ENCODE measurements around the gene COL16A1.
A peak's percentile ranks its signal among the peaks of the same experiment; 100 is the strongest.

The COL16A1 gene

DNA sequence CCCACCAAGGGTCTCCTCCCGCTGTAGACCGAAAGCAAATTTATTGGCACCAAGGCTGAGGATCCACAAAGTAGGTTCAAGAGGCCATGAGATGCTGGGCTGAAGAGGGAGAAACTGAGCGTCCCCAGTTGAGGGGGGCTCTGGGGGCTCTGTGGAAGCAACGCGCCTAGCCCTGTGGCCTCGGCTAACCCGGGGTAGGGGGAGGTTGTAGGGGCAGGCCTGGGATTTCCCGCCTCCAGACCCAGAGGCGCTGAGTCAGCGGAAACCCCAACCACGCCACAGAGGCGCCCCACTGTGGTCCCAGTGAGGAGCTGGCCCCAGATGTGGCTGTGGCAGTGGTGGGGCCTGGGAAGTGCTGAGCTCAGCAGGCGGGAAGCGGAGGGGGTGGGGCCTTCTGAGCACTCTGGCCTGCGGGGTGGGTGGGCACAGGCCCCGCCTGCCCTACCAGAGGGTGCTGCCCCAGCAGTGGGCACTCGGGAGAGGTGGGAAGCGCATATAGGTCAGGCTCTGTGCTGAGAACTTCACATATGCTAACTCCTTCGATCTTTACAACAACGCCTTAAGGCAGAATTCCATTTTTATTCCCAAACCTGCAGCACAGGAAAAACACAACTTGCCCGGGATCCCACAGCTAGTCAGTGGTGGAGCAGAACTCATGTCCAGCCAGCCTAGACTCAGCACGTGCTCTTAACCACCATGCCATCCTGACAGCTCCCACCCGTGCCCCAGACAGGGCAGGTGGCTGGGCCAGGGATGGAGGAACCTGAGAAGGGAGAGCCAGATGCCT, 1.5 kb upstream of the COL16A1 start:
- peak; percentile 45 to 69 for DNase-seq

GRCh38 chr1:31704271-31705079, 658 bp upstream of the COL16A1 start:
- DNase-seq, result no peak

- DNase-seq, result no peak
These were observed 897 bp downstream of the COL16A1 start for GRCh38 chr1:31702836-31703404.

GRCh38 chr1:31701091-31701736, 2.6 kb downstream of the COL16A1 start:
- peak in 1 of 2 donors; percentile 12 for DNase-seq

GRCh38 chr1:31700468-31701090, 3.2 kb downstream of the COL16A1 start:
- DNase-seq, result no peak

DNA sequence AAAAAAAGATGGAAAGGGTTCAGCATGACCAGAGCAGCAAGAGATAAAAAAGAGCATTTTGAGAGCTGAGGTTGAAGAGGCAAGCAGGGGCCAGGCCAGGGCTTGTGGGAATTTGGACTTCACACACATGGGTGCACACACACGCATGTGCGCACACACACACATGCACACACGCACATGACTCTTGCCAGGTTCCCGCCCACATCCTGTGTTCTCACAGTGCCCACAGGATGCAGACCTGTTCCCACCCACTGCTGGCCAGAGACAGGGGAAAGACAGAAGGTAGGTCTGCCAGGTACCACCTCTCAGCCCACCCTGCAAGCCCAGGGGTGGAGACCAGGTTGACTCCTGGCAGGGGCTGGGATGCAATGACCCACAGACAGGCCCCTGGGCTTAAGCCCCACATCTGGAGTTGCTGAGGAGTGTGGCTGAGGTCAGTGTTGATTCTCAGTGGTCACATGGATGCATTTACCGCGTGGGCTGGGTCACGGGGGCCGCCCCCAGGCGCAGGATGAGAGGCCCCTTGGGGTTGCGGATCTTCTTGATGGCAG, 4.4 kb downstream of the COL16A1 start:
- DNase-seq, result peak; percentile 10 to 47

DNA sequence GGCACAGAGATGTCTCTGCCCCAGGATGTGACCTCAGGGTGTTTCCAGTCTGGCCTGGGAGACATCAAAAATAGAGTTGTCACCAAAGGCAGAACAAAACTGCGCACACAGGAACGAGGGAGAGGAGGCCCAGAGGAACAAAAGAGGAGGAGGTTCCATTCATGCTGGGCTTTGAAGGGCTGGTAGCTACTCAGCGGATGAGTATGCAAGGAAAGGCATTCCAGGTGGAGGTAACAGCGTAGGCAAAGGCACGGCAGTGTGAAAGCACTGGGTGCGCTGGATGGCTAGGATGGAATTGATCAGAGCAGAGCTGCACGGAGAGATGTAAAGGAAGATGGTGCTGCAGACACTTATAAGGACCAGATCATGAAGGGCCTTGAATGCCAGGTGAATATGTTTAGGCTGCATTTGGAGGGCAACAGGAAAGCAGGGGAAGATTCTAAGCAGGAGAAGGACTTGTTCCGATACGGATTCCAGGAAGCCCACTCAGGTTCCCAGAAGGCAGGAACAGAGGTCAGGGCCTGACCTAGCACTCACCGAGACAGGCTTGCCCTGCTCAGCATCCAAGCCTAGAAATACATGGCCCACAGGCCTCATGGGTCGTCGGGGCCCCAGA, 6.3 kb downstream of the COL16A1 start:
- no peak for DNase-seq

DNA sequence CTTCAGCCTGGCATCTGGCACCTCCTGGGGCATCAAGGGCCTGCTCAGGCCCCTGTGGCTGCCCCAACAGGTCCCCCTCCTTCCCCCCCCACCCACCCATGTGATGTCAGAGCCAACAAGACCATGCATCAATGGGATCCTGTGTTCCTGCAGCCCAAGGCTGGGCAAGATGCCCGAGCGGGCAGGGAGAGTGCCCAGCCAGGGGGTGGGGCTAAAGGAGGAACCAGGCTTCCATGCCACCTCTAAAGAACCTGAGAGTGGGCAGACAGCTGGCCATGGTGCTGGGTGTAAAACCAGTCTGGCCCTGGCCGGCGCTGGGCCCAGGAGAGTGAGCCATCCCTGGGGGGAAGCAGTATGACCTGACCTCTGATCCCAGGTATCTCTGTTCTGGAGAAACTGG, 7.6 kb downstream of the COL16A1 start:
- no peak for DNase-seq

GRCh38 chr1:31695327-31695726, 8.5 kb downstream of the COL16A1 start:
- DNase-seq, result no peak

- DNase-seq, result no peak
These were observed 8.9 kb downstream of the COL16A1 start for GRCh38 chr1:31694964-31695313.

DNA sequence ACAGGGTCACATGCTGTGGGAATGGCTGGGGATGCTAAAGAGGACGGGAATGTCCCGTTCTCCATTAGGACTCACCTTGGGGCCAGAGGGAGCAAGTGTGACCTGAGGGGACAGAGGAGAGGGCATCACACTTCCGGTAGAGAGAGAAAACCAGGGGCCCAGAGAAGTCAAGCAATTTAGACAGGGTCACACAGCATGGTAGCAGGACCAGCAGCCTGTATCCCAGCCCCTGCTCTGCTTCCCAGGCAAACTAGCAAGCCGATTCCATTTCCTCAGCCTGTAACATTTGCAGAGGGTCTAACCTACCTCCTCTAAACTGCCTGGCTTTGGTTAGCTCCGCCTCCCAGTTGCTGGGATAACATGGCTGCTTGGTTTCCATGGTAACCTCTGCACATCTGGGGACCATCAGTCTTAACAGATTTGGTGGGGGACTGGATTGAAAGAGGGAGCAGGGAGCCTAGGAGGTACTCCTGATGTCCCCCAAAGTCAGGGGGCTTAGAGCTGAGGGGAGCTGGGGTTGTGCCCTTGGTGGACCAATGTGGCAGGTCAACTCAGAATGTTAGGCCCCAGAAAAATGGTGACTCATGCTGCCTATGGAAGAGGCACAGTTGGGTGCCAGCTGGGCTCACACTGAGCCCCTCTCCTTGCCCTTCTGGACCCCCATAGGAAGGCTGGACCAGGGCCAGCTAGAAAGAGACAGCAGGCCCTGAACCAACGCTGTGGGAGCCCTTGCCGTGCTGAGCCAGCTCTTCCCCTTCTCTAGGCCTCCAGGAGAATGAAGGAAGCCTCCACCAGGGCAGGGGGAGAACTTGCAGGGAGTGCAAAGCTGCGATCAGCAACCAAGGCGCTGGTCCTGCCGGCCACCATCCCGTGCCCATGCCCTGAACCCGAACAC, 9.5 kb downstream of the COL16A1 start:
- DNase-seq, result no peak

DNA sequence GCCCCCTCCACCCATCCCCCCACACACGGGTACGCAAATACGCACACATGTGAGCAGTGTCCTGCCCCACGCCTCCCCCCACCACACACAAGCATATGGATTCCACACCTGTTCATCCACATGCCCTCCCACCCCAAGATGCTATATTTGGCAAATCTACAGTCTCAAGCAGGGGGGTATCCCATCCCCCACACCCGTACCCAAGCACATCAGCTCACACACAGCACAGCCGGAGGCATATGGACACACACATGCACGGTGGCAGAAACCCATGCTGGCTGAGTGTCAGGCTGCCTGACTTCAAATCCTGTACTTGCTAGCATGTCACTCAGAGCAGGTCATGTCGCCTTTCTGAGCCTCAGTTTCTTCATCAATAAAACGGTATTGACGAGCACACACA, 10.6 kb downstream of the COL16A1 start:
- no peak for DNase-seq

GRCh38 chr1:31691951-31692350, 11.9 kb downstream of the COL16A1 start:
- no peak for DNase-seq

DNA sequence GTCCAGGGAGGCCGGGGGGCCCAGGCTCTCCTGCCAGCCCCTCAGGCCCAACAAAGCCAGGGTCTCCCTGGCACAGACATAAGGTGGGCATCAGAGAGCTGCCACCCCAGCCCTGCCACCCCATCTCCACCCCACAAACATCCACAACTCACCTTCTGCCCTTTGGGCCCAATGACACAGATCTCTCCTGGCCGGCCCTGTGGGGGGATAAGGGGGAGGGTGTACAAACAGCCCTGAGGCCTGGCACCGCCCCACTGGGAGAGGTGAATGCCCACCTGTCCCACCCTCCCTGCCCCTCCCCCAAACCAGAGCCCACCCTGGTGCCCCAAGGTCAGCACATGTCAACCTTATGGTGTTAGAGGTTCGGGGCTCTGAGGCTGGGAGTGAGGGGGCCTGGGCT, 12.4 kb downstream of the COL16A1 start:
- no peak for DNase-seq

GRCh38 chr1:31690921-31691320, 12.9 kb downstream of the COL16A1 start:
- DNase-seq, result no peak

GRCh38 chr1:31689854-31690253, 14.0 kb downstream of the COL16A1 start:
- DNase-seq, result no peak

DNA sequence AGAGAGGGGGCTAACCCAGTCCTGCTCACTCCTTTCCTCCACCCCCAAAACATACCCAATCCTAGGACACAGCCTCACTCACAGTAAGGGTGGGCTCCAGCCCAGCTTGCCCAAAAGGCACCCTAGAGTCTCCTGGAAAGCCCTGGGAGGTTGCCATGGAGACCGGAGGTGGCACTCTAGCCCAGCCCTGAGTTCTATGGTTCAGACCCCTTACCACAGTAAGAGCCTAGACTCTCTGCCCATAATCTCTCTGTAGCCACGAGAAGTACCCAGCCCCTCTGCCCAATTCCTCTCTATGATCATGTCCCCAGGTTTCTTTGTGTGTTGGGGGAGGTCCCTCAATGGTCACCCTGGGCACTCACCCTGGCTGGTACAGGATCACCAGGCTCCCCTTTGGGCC, 14.4 kb downstream of the COL16A1 start:
- DNase-seq, result no peak

DNA sequence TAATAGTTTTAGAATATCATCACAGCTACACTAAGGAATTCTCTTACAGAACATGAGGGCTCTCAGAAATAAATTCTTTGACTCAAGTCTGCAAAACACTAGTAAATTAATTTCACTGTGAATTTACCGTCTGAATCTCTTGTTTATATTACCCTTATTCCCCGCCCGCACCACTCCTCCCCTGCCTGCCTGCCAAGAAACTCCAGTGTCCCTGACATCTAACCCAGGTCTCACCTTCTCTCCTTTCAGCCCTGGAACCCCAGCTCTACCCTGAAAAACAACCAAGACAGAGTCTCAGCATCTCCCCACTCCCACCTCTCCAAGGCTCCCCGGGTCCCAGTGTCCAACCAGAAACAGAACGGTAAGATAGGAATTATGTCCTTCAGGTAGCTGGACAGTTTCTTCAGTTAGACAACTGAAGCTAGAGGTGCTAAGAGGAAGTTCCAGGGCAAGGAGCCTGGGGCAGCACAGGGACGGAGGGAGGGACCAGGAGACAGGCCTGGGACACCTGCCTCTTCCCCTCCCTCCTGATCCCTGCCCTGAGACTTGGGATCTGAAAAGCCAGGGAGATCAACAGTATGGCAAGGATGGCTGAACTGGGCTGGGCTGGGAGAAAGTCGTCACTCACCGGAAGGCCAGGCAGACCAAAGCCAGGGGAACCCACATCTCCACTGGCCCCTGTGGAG, 15.4 kb downstream of the COL16A1 start:
- DNase-seq, result no peak

DNA sequence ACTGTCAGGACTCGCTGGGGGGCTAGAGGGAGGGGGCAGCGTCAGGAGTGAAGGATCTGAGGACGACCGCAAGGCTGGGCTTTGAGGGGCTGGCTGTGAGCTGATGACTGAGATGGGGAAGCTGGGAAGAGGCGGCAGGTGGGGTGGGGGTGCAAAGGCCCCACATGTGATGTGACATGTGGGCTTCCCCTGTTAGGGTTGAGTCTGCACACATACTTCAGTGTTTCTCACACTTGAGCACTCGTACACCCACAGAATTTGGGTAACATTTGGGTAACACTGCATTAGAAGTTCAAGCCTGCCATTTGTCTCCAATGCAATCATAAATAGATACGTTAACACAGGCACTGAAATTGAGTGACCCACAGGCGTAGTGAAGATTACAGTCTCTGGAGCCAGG, 16.2 kb downstream of the COL16A1 start:
- DNase-seq, result no peak

GRCh38 chr1:31685795-31686194, 18.0 kb downstream of the COL16A1 start:
- DNase-seq, result no peak

GRCh38 chr1:31683997-31684396, 19.8 kb downstream of the COL16A1 start:
- no peak for DNase-seq

All from CD4-positive, alpha-beta T cell treated with Interferon alpha-2 for 1 hour (primary cell).